HG03571 (cell line): ENCODE measurements around the gene GCK.

Experiments used
- ATAC-seq: cut with Tn5 transposase; IDR thresholded peaks from one replicate; pipeline ENCODE4 v1.9.1; 2021; ENCODE audit not compliant: unreplicated experiment

Gene GCK

DNA sequence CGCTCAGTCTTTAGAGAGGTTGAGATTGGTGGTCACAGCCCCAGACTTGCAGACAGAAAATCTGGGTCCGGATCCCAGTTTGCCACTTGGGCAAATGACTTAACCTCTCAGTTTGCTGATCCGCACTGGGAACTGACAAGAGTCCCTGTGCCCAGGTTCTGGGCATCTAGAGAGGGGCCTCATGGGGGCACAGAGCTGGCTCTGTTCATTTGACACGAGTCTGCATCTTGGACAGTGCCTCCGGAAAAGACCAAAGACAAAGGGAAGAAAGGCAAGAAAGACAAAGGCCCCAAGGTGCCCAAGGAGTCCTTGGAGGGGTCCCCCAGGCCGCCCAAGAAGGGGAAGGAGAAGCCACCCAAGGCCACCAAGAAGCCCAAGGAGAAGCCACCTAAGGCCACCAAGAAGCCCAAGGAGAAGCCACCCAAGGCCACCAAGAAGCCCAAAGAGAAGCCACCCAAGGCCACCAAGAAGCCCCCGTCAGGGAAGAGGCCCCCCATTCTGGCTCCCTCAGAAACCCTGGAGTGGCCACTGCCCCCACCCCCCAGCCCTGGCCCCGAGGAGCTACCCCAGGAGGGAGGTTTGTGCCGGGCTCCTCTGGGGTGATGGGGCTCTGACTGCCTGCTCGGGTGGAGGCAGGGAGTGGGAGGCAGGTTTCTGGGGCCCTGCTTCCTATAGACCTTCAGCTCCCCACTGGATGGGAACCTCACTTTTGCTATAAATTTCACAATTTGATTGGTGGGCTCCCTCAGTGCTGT, 82.8 kb downstream of the GCK start:
- ATAC-seq, result no peak

DNA sequence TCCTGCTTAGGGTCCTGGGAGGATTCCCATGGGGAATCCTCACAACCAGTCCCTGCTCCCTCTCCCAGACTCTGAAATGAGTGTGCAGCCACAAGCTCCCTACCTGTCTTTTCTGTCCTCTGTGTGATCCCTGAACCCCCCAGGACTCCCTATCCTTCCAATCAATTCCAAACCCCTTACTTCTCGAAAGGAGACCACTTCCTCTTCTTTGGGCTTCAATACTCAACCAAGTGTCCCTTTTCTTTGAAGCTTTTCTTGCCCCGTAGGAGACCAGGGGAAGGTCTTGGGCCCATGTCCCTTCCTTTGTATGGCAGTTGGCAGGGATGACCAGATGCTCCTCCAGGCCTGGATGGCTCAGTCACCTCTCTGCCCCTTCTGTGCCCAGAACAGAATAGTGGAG, 83.4 kb downstream of the GCK start:
- no peak for ATAC-seq

DNA sequence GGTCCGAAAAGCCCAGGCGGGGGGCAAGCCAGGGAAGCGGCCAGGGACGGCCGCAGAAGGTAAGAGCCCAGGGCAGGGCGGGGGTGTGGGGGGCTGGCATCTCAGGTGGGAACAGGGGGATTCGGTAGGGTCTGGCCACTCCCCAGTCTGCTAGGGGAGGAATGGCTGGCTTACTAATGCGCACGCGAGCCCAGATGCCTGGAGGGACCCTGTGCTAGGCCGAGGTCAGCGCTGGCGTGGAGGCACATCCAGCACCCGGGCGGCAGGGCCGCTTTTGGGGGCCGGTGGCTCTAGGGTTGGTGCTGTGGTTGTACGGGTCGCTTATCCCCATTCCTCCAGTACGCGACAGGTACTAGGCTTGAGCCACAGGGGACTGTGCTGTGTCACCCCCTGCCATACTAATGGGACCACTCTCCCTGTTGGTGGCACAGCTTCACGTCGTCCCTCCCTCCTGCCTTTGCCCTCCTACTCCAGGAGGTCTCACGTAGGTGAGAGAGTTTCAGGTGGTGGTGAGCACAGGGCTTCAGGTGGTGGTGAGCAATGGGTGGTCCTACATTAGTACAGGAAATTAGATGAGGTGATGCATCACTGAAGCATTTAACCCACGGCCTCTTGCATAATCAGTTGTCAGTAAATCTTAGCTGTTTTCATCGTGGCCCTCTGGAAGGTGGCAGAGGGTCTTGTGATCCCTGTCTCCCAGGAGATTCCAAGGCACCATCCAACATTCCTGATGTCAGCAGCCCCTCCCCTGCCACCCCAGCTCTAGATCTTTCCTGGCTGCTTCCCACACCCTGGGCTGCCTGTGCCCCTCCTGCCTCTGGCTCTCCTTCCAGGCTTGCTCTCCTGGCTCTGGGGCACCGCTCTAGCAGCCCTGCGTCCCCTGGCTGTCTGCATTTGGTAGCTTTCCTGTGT, 84.1 kb downstream of the GCK start:
- ATAC-seq, result no peak

DNA sequence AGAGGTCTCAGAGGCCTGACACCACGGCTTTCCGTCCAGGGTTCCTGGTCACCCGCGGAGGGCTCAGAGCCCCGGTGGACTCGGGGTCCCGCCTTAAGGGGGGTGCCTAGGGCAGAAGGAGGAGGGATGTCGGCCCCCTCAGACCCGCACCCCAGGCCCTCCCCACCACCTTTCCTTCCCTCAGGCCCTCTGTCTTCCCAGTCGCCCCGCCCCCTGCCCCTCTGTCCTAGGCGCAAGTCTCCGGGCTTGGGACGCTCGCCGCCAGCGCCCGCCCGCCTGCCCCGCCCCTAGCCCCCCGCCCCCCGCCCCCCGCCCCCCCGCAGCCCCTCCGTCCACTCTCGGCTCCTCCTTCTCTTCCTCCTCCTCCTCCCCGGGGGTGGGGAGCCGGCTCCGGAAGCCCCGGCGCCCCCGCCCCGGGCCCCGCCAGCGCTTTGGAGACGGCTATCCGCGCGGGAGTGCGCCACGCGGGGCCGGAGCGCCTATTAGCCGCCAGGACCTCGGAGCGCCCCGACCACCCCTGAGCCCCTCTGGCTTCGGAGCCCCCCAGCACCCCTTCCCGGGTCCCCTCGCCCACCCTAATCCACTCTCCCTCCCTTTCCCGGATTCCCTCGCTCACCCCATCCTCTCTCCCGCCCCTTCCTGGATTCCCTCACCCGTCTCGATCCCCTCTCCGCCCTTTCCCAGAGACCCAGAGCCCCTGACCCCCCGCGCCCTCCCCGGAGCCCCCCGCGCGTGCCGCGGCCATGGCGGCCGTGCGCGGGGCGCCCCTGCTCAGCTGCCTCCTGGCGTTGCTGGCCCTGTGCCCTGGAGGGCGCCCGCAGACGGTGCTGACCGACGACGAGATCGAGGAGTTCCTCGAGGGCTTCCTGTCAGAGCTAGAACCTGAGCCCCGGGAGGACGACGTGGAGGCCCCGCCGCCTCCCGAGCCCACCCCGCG, 85.0 kb downstream of the GCK start, which contains the start of gene AEBP1:
Gene AEBP1 (plus strand): TSS at position 423 of the 937 bp plus-strand sequence. CDS start 321 bp downstream, at position 744.
- ATAC-seq, result no peak

DNA sequence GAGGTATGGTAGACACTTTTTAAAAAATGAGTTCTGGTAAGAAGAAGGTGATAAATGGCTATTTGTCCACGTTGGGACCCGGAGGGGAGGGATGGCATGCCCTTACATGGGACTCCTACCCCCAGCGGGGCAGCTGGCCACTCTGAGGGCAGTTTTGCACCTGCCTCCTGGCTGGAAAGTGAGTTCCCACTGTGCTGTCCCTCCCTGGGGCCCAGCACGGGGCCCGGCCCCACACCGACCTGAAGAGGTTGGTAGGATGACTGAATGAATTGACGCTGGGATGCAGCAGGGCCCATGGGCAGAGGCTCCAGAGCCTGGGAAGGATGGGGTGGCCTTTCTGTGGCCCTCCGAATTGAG, 85.7 kb downstream of the GCK start:
- no peak for ATAC-seq

DNA sequence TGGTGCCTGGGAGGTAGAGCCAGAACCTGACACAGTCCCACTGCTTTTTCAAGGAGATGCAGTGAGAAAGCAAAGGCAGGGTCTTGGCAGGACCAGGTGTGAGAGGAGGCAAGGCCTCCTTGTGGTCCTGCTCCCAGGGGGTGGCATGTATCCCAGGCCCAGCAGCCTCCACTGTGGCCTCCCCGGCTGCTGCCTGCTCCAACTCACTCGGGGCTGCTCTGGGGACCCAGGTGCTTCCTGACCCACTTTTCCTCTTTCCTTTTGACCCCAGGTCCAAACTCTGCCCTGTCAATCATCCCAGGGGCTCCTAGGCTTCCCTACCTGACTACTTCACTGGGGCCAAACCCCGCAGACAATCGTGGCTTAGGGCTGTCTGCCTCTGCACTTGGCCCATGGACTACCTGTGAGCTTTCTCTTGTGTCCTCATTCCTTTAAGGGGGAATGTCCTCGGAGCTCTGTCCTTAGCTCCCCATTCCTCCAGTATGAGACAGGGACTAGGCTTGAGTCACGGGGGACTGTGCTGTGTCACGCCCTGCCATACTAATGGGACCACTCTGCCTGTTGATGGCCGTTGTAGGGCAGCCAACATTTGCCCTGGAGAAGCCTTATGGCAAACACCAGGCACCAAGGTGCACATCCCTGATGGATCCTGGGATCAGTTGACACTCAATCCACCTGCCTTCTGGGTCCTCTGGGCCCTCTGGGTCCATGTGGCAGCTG, 86.2 kb downstream of the GCK start:
- ATAC-seq, result no peak

DNA sequence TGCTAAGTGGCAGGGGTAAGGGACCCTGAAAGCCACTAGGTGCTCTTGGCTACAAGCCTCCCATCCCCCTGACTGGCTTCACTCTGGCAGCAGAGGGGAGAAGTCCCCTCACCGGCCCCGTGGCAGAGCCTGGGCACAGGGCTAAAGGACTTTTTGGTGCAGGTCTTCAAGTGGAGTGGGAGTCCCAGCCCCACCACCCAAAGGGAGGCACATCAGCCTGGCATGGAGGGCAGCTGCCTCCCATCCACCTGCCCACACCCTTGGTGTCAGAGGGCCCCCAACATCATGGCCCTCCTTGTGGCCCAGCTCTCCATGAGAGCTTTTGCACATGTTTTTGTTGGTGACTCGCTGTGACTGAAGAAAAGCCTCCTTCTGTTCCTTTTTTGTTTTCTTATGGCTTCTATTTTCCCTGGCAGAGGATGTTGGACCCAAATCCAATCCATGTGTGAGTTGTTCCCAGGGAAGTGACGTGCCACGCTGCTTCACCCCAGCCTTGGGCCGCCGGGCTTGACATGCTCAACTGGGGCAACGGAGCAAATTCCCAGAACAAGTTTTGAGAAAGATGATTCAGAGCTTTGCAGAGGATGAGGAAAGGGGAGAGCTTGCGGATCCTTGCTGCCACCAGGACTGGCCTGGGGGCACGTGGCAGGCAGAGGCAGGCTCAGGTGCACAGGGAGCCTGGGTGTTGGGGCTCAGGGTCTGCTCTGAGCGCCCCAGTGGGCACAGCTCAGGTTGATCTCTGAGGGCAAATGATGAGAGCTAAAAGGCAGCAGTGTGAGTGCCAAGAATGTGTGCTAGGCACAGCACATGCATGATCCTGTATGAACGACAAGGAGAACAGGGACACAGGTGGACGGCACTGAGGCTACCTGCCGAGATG, 87.0 kb downstream of the GCK start:
- no peak for ATAC-seq

DNA sequence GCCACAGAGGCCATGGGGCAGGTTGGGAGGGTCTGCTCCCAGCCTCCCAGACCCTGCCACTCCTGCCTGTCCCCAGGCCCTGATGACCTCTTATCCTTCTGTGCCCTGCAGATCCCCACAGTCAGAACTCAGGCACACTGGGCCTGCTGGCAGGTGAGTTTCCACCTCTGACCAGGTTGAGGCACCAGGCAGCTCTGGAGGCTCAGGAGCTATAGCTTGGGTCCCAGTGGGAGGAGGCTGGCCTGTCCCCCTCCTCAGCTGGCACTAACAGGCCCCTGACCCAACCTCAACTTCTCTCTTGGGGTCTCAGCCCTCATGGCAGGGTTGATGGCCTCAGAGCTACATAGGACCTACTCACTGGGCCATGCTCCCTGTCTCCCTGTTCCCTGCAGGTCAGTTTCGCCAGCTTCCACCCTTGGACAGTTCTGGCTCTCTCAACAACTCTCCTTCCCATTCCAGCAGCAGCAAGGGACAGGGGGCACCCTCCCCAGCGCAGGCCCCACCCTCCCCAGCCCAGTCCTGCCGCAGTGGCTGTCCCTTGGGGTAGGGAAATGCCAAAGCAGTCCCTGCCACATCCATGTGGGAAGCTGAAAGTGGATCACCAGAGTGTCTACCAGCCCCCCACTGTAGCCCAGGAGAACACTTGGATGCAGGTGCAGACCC, 87.8 kb downstream of the GCK start:
- ATAC-seq, result no peak

DNA sequence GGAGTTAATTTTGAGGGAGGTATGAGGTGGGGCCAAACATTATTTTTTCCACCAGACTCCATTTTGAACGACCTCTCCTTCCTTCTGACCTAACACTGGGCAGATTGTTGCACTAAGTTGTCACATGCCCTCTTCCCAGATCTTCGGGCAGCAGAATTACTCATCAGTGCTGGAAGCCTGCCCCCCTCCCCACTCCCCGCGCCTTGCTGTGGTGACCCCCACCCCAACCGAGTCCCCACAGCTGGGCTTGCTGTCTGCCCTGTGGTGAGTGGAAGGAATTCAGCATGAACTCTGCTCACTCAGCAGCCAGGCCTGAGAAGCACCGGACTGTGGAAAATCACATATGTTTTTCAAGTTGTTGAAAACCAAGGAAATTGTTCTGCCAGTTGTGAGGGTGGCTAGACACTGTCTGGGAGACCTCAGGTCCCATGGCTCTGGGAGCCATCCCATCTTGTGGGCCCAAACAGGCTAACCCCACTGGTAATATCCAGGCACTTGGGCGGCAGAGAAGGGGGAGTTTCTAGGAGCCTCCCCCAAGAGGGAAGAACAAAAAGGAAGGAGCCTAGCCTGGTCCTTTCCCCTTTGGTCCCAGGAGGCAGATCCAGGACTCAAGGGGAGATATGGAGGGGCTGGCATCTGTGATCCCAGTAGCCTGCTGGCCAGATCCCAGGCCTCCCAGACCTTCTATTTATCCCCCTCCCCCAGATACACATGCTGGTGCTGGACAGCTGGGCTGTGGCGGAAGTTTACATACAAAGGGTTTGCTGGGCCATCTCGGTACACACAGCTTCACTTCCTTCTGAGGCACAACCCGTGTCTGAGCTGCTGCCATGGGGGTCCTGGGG, 88.6 kb downstream of the GCK start:
- no peak for ATAC-seq

DNA sequence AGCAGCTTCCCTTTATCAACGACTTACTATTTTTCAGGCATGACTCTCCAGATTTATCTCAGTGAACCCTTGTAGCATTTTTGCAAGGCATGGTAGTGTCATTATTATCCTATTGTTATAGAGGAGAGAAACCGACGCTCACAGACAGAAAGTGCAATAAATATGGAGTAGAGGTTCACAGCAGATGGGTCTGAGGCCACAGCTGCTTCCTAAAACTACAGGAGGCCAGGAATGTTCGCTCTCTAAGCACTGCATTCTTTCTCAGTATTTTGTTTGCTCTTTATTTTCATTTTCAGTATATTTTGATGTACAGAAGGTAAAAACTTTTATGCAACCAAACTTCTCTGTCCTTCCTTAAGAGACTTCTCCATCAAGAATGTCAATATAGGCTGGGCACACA, 89.6 kb downstream of the GCK start:
- ATAC-seq, result no peak

DNA sequence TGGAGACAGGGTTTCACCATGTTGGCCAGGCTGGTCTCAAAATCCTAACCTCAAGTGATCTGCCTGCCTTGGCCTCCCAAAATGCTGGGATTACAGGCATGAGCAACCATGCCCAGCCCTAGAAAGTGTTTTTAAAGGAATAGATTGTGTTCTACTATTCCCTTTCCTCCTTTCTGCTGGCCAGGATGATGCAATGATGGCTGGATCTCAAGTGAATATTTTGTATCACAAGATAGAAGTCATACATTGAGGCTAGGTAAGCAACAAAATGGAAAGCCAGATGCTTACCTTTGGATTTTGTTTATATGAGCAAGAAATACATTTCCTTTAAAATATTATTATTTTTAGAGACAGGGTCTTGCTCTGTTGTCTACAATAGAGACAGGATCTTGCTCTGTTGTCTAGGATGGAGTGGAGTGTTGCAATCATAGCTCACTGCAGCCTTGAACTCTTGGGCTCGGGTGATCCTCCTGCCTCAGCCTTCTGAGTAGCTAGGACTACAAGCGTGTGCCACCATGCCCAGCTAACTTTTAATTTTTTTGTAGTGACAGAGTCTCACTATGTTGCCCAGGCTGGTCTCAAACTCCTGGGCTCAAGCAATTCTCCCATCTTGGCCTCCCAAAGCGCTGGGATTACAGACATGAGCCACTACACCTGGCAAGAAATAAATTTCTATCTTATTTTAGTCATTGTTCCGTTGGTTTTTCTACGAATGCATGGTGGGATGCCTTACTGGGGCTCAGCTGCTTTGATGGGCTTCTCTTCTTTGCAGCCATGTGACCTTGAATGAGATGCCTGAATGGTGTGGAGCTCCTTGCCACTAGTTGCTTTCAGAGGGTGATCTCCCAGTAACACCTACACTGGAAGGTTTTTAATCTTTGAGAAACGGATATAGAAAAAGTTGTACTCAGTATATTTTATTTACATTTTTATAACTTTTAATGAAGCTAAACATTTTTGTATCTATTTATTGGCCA, 90.9 kb downstream of the GCK start:
- ATAC-seq, result no peak

DNA sequence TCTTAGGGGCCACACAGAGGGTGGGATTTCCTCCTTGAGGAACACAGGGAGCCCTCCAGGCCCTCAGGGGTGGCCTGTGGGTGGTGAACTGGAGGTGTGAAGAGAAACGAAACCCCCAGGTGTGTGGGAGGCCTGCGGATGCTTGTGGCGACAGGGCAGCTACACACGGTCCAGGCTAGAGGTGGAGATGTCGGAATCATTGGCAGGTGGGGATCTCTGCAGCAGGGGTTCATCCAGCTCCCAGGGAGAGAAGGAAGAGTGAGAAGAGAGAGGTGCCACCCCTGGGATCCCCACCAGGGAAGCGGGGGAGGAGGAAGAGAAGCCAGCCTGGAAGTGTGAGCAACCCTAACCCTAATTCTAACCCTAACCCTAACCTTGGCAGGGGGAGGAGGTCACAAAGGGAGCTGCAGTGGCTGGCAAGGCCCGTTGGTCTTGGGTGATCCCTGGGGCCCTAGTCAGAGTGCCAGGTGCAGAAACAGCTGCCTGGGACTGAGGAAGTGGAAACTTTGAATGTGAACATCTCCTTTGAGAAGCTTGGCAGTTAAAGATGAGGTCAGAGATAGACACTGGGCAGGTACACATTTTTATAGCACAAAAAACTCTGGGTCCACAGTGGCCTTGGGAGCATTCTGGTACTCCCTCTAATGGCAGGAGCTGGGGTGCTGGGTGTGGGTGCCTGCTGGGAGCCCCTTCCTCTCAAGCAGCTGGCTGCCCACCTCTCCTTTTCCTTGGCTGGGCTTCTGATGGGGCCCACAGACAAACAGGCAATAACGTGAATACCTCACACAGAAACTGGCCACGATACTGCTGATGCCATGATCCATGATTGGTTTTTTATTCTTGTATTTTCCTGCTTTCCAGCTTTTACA, 91.9 kb downstream of the GCK start:
- no peak for ATAC-seq

DNA sequence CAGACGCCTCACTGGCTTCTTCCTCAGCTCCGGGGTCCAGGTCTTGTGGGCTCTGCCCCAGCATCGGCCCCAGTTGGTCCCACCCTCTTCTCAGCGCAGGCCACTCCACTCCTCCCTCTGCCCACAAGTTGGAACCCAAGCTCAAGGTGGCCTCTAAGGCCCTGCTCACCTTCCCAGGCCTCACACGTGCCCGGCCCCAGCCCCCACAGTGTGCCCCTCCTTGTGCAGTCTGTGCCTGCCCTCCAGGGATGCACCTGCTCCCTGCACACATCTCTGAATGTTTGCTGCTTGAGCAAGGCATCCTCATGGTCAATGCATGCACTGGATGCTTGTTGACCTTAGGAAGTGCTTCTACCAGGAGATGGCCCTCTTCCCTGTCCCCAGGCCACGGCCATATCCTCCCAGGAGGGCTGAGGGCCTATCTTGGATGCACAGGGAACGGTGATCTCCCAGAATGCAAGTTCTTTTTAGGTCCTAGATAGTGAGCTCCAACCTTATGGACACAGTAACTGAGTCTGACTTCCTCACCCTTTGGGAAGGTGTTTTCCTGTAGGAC, 92.8 kb downstream of the GCK start:
- ATAC-seq, result no peak

DNA sequence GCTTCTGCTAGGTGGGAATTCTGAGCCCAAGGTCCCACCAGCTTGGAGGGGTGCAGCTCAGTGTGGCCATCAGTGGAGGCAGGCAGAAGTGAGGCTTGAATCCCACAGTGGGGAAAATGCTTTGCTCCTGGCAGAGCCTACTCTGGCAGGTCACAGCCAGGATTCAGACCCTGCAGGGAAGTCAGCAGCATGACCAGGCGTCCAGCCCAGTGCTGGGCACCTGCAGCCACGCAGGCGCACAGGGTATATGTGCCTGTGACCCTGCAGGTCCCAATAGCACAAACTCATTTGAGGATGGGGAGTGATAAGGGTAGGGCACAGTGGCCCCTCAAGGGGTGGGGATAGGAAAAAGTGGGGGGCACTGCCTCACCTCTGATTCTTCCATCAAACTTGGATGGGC, 93.5 kb downstream of the GCK start:
- ATAC-seq, result no peak

DNA sequence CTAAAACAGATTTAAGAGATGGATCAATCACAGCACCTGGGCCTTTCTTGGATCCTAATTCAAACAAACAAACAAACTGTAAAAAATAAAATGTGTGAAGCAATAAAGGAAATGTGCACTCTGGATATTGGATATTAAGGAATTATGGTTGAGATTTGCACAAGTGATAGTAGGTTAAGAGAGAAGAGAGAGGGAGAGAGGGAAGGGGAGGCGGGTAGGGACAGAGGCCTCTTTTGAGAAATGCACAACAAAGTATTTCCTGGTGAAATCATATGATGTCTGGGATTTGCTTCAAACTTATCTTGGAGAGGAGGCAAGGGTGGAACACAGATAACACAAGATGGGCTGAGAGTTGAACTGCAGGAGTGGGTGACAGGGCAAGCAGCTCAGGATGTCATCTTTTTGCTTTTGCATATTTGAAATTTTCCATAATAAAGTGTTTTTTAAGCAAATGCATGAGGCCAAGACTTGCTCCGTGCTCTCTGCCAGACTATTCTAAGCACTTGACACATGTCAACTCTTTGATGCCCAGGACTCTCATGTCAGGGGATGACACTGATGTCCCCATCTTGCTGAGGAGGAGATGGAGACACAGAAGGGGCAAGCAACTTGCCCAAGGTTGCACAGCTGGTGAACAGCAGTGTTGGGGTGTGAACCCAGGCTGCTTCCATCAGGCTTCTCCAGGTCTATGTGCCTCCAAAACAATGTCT, 94.2 kb downstream of the GCK start:
- no peak for ATAC-seq
